GM19468 (cell line): ENCODE measurements around the gene NAV2.

Experiments
- ATAC-seq: cut with Tn5 transposase; IDR thresholded peaks from one replicate; pipeline ENCODE4 v1.9.1; 2021; ENCODE audit warnings: mild to moderate bottlenecking, moderate library complexity, moderate number of reproducible peaks; ENCODE audit not compliant: unreplicated experiment; ENCODE audit errors: extremely low read depth

The NAV2 gene

GRCh38 chr11:20022363-20023081 lies 309.9 kb downstream of the NAV2 start:
- ATAC-seq: no peak

DNA sequence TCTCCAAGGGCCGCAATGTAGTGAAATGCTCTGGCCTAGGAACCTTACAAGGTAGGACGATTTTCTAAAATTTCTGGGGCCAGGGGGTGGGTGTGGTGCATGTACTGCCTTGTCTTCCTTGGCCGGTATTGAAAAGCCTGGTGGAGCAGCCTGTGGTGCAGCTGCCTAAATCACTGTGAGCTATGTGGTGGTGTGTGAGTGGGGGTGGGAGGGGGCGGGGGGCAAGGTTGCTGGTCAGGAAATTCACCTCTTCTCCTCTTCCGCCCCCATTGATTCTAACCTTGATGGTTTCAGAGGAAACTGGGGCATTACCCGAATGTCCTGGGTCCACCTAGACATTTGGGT lies 310.4 kb downstream of the NAV2 start:
- no peak for ATAC-seq

- no peak for ATAC-seq
These were observed 311.7 kb downstream of the NAV2 start for GRCh38 chr11:20024172-20024935.

DNA sequence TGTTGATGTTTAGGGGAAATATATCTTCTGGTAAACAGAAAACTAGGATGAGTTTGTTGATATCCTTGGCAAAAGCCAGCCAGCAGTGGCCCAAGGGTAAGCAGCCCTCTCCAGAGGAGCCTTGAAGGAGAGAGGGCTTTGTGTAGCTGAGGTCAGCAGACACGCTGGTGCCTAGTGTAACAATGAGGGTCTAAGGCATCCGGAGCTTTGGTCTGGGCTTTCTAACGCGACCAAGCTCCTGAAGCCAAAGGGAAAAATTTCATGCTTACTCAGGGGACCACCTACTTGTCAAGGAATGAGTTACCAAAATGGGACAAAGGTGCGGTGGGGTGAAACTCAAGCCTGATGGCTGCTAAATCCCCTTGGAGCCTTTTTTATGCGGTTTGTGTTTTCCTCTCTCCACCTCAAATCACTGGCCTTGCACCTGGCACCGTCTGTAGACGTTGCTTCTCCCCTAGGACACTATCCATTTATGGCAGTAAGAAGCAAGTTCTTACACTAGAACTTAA lies 312.7 kb downstream of the NAV2 start:
- no peak for ATAC-seq

DNA sequence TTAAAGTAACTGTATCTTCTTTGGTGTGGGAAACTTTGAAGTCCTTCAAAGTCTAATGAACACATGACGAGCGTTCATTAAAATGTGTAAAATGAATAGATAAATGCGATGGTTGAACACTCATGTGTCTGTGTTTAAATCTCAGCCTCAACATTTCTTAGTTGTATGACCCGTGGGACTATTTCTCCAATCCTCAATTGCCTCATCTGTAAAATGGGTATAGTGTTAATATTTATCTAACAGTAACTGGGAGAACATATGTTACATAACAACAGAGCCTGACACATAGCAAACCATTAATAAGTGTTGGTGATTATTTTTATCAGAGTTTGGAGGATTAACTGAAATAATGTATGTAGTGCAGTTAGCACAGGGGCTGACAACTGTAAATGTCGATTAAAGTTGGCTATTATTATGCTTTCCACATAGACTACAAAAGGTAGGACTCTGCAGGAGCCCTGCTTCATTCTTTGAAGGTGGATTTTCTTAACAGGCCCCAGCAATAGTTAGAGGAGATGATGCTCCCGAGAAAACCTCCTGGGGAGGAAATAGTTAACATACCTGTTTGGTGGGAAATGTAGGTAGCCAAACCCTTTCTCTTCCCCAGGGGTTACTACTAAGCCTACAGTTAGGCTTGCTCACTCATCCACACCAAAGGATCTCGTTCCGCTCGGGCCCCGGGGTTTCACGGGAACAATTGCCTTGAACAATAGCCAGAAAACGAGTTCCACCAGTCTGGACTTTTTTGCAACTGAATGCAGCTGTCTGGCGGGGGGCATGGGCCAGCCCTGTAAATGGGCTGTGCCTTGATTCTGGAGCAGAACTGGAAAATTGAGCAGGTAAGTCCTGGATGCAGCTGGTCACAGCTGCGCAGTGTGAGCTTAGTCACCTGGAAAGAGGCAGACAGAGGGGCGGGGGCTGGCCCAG lies 314.3 kb downstream of the NAV2 start:
- no peak for ATAC-seq

GRCh38 chr11:20027556-20028013 lies 314.9 kb downstream of the NAV2 start:
- ATAC-seq: no peak

- ATAC-seq: no peak
These were observed 316.6 kb downstream of the NAV2 start for GRCh38 chr11:20029193-20029592.

- no peak for ATAC-seq
These were observed 317.8 kb downstream of the NAV2 start for GRCh38 chr11:20030472-20030871.

- ATAC-seq: no peak
These were observed 318.7 kb downstream of the NAV2 start for GRCh38 chr11:20031155-20032001.

DNA sequence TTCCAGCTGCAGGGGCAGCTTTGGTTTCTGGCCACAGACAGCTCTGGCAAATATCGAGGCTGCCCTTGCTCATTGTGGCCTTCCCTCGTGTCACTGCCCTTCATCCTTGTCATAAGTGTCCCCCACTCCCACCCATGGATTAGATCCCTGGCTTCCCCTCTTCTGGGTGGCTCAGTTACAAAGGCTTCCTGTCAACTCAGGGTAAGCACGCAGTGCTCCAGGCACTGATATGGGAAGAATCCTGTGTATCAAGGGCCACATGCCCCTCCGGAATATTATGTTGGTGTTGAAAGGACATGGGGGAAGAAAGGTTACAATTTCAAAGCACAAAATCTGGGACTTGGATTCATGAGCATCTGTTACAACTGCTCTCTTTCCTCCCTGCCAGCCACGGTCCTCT lies 319.5 kb downstream of the NAV2 start:
- no peak for ATAC-seq

DNA sequence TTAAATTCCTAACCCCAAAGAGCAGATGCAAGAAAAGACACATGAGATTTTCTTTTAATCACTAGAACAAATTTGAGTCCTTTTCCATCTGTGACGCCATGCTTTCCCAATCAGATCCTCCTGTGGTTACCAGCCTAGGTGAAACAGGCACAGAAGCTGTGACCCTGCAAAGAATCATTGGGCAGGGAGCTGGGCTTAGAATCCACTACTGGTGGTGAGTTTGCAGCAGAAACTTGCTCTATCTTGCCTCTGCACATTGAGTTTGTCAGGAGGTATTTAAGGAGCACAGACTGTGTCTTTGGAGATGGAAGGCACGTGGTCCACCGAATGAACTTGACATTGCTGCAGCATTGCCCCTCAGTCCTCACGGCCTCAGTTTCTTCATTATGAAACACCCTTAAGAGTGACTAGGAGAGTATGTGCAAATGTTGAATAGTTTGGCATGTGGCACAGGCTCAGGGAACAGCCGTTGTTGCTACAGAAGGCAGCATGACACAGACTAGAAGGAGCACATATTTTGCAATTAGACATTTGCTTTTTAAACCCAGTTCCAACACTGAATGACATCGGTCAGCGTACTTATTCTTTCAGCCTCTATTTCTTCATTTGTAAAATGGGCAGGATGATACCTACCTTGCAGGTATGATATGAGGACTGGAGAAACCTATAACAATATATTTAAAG lies 320.1 kb downstream of the NAV2 start:
- no peak for ATAC-seq

DNA sequence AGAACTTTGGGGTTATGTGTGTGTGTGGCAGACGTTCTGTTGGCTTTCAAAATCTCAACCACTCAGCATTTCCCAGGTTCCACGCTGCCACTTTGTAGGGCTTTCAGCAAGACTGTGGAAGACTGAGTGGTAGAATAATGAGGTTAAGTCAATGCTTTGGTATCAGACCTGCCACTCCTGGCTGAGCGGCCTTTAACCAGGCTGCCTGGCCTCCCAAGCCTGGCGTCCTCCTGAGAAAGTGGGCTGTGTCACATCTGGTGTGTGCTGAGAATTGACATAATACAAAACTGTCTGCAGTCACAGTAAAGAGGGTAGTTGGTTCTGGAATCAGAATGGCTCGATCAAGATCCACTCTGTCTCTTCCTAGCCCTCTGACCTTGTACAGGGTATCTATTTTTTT lies 321.2 kb downstream of the NAV2 start:
- ATAC-seq: no peak

GRCh38 chr11:20034941-20035340 lies 322.3 kb downstream of the NAV2 start:
- no peak for ATAC-seq

GRCh38 chr11:20035375-20035700 lies 322.7 kb downstream of the NAV2 start:
- no peak for ATAC-seq

GRCh38 chr11:20035701-20036601 lies 323.3 kb downstream of the NAV2 start:
- no peak for ATAC-seq

DNA sequence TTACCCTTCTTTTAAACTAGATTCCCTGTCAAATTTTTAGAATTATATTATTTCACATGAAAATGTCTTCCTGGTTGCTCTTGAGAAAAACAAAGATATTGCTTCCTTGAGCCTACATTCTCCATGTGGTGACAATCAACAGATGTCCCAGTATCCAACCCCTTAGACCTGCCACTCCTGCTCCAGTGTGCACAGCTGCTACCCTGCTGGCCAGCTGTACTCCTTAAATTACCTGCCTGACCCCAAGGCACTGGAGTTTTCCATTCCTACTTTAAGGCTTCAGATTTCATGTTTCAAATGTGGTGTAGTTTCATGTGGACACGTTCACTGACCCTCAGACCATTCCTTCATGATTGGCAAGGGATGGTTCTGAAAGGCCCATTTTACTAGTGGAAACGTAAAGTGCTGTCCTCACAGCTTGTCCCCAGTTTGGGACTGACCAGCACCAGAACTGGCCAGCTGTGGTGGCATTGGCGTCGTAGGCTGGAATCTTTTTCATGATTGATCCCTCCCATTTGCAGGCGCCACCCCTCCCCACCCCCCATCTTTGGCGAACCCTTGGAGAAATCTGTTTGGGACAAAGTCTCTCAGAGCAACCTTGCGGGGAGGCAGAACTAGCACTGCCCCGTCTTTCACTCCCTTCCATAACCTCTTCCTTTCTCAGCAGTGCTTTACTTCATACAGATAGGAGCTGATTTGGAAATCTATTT lies 324.1 kb downstream of the NAV2 start:
- no peak for ATAC-seq

GRCh38 chr11:20037396-20038153 lies 324.9 kb downstream of the NAV2 start:
- no peak for ATAC-seq
